ENCODE measurements around the gene CCL21. TPM values are rescaled to one million over a fixed set of nuclear protein-coding genes. Genes with fewer than 3 reads are reported as not detected.
A peak's percentile ranks its signal among the peaks of the same experiment; 100 is the strongest.

Gene CCL21
- total and polyA plus RNA-seq, 10 of the 15 experiments (the other 5 are each of a cell fraction or from before 2014, with no cell fraction given), result 0.26 TPM; not detected in 9

DNA sequence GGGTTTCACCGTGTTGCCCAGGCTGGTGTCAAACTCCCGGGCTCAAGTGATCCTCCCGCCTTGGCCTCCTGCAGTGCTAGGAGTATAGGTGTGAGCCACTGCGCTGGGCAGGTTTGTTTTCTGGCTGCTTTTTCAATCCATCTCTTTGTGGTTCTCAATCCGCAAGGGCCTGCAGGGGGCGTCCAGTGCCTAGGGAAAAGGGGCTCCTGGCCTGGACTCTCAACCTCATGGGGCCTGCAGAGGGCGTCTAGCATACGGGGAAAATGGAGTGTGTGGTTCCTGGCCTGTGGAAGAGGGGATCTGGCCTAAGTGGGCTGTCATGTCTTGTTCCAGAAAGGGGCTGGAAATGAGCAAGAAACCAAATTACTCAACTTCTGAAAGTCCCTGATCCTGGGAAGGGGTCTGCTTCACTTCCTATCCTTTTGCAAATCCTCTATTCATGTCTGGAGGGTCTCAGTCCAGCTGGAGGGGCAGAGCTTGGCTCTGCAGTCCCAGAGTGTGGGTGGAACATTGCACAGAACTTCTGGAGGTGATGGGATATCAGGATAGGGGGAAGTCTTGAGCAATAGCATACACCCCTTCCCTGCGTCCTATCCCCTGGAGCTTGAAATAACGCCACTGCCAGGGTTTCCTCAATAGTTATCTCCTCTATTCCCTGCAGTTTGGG is 34.8 kb downstream of the CCL21 start:
- H3K4me1 ChIP-seq (ENCODE audit: control insufficient read depth, insufficient read depth, low read length), result no peaks in the 10 kb centered on the region
- in situ Hi-C loops (cut with MboI), result no loop called here
- H3K36me3 ChIP-seq (ENCODE audit: control insufficient read depth in 2 of 2, insufficient read depth in 2 of 2, low read length in 1 of 2), result no peaks in the 10 kb centered on the region
- WGBS (ENCODE audit: insufficient coverage, insufficient replicate concordance, low lambda C conversion rate, missing lambda C conversion rate), result 15% methylated on average over 10 of the region's 10 CpGs
- no peak overlapping the region for H2AFZ ChIP-seq (ENCODE audit: control insufficient read depth, low read depth, low read length)
- ChIA-PET POLR2A (no interaction called here), RAD21 (ENCODE audit: unreplicated experiment) (interaction anchor here (0.6 kb wide), 1 partner anchor 1278 kb away, joined by 3 read pairs; no protein-coding TSS in a partner anchor), SMC1A (ENCODE audit: uncharacterized antibody, unreplicated experiment) (interaction anchor here (1.1 kb wide), 1 partner anchor 310 kb away, joined by 3 read pairs; no protein-coding TSS in a partner anchor), CTCF (interaction anchor here (0.8 to 3.3 kb wide), 7 partner anchors 9 to 38 kb away, joined by 3 to 23 read pairs (median 3); partner anchors contain the start of gene SIGMAR1)
- intact Hi-C loops (cut with micrococcal nuclease; ENCODE audit: unreplicated experiment), result loop anchor here (1.0 kb wide), 1 partner anchor 27 kb away; no protein-coding TSS in a partner anchor
- no peak for DNase-seq (ENCODE audit: low read depth, low spot score)
- TF ChIP-seq CUX1 (IDR thresholded peaks at IDR 0.05; ENCODE audit: insufficient replicate concordance, low read depth, low read length) (no peak), EED (IDR thresholded peaks at IDR 0.05; ENCODE audit: low read depth) (no peak), YY1 (IDR thresholded peaks at IDR 0.05; ENCODE audit: low read depth, low read length) (peak; percentile 79), RAD21 (IDR thresholded peaks at IDR 0.05; ENCODE audit: insufficient read depth, low read depth, low read length) (peak; percentile 93), NFYA (IDR thresholded peaks at IDR 0.05; ENCODE audit: borderline replicate concordance, low read depth, low read length) (no peak), NBN (IDR thresholded peaks at IDR 0.05) (no peak), GABPA (IDR thresholded peaks at IDR 0.05; ENCODE audit: low read depth) (no peak), STAT3 (IDR thresholded peaks at IDR 0.05; ENCODE audit: low read depth, low read length) (no peak), CTCF (IDR thresholded peaks at IDR 0.05 in 2 of 3, conservative IDR thresholded peaks at IDR 0.05 in 1 of 3; ENCODE audit: control insufficient read depth in 2 of 3, extremely low read depth in 1 of 3, insufficient read depth in 1 of 3, low read depth in 3 of 3, low read length in 3 of 3) (peak; percentile 81 to 90 (median 83)), RUNX3 (IDR thresholded peaks at IDR 0.05; ENCODE audit: low read length) (peak; percentile 78), SMC3 (IDR thresholded peaks at IDR 0.05; ENCODE audit: borderline replicate concordance, low read length) (peak; percentile 62)
- TF ChIP-seq, protein P1, sequence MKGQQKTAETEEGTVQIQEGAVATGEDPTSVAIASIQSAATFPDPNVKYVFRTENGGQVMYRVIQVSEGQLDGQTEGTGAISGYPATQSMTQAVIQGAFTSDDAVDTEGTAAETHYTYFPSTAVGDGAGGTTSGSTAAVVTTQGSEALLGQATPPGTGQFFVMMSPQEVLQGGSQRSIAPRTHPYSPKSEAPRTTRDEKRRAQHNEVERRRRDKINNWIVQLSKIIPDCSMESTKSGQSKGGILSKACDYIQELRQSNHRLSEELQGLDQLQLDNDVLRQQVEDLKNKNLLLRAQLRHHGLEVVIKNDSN (IDR thresholded peaks at IDR 0.05; ENCODE audit: borderline replicate concordance, extremely low read length, insufficient read depth, low read depth, low read length), result no peak
- no peaks in the 10 kb centered on the region for H3K27me3 ChIP-seq (replicated peaks in 1 of 2; ENCODE audit: control insufficient read depth in 2 of 2, insufficient read depth in 2 of 2, low read length in 1 of 2)
- H3K9me3 ChIP-seq (replicated peaks; ENCODE audit: control insufficient read depth, insufficient read depth, low read length), result no peaks in the 10 kb centered on the region; the same call in 2 of the 3 replicates
- BruUV-seq (replicated peaks), result no TSS peak
- no peaks in the 10 kb centered on the region for H4K20me1 ChIP-seq (ENCODE audit: control insufficient read depth, insufficient read depth)
- H3K9ac ChIP-seq (ENCODE audit: control insufficient read depth, insufficient read depth, low read length), result no peak overlapping the region
- no peaks in the 10 kb centered on the region for H3K79me2 ChIP-seq (ENCODE audit: control insufficient read depth, insufficient read depth, low read length)
- no peak overlapping the region for H3K4me2 ChIP-seq (ENCODE audit: control insufficient read depth, insufficient read depth)
- H3K27ac ChIP-seq (ENCODE audit: control insufficient read depth, insufficient read depth), result no peak overlapping the region
- H3K4me3 ChIP-seq, result no peak overlapping the region
- peak; percentile 95 for ATAC-seq
- FAIRE-seq, result no peak
